GM12892 (cell line): ENCODE data around the gene KIAA1217.

Experiments
- POLR2A ChIP-seq: IDR thresholded peaks from 2 replicates; pipeline ENCODE4 v1.6.1; 2011; ENCODE audit warnings: low read depth, low read length, control low read depth
- POLR2AphosphoS5 ChIP-seq: IDR thresholded peaks from 2 replicates; pipeline ENCODE4 v1.6.1; 2011; ENCODE audit warnings: low read depth, low read length, control low read depth

DNA sequence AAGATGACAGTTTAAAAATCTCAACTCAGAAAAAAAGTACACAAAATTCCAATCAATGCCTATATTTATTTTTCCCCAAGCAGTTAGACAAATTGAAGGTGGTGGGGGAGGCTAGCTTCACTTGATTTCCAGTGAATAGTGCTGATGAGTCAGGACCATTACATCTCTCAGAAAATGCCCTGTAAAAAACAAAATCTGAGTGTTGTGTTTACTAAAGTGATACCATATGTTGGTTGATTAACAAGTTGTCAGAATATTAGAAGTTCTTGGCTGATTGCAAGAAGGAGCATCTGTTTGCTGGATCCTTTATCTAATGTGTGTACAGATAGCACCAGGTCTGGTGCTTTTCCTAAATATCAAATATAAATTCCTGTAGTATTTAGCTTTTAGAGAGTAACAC, 31.3 kb upstream of the KIAA1217 start:
- TF ChIP-seq POLR2A (no peak), POLR2AphosphoS5 (no peak)
